ENCODE measurements around the gene SPDYE6. TPM values are rescaled to one million over a fixed set of nuclear protein-coding genes. Genes with fewer than 3 reads are reported as not detected.
"Not testable (repeated sequence)": the region's sequence is repeated elsewhere in the genome, so short reads cannot be mapped to it uniquely, and the experiment has no call there.

SPDYE6 gene
- total RNA-seq, 1 experiment from 2014 or later, result not detected

GRCh38 chr7:102303669-102304422 lies 52.4 kb downstream of the SPDYE6 start:
- no peak overlapping the region for H3K4me3 ChIP-seq (ENCODE audit: low read depth, low read length, poor library complexity, severe bottlenecking)
- H3K27ac ChIP-seq (ENCODE audit: low read depth, low read length, poor library complexity, severe bottlenecking), result no peak overlapping the region
- no peaks in the 10 kb centered on the region for H3K36me3 ChIP-seq (ENCODE audit: insufficient read depth, low read length, poor library complexity, severe bottlenecking)
- no peak for DNase-seq (ENCODE audit: low spot score)
- H3K9me3 ChIP-seq (ENCODE audit: low read depth, low read length, poor library complexity, severe bottlenecking), result no peaks in the 10 kb centered on the region
- intact Hi-C loops (cut with micrococcal nuclease; ENCODE audit: unreplicated experiment), result no loop called here
- TF ChIP-seq EZH2 (IDR thresholded peaks at IDR 0.05; ENCODE audit: borderline replicate concordance, low read depth, low read length, poor library complexity, severe bottlenecking) (no peak), CTCF (conservative IDR thresholded peaks at IDR 0.05; ENCODE audit: low read depth, low read length) (no peak)
- no peaks in the 10 kb centered on the region for H3K27me3 ChIP-seq (replicated peaks; ENCODE audit: insufficient read depth, low read depth, low read length, poor library complexity)
- ChIA-PET POLR2A (ENCODE audit: low non-redundant PET) (no interaction called here), CTCF (no interaction called here)
- no TSS peak for BruUV-seq (replicated peaks)
- H3K4me1 ChIP-seq (ENCODE audit: insufficient read depth, low read length, poor library complexity, severe bottlenecking), result no peaks in the 10 kb centered on the region

- intact Hi-C loops (cut with micrococcal nuclease; ENCODE audit: unreplicated experiment), result no loop called here
- POLR2A ChIA-PET (ENCODE audit: low non-redundant PET), result no interaction called here
- no peaks in the 10 kb centered on the region for H3K9me3 ChIP-seq (ENCODE audit: low read depth, low read length, poor library complexity, severe bottlenecking)
- CTCF ChIA-PET, result no interaction called here
- no peaks in the 10 kb centered on the region for H3K36me3 ChIP-seq (ENCODE audit: insufficient read depth, low read length, poor library complexity, severe bottlenecking)
- H3K27me3 ChIP-seq (replicated peaks; ENCODE audit: insufficient read depth, low read depth, low read length, poor library complexity), result no peaks in the 10 kb centered on the region
- no peak for TF ChIP-seq CTCF (conservative IDR thresholded peaks at IDR 0.05; ENCODE audit: low read depth, low read length)
- no peak for TF ChIP-seq EZH2 (IDR thresholded peaks at IDR 0.05; ENCODE audit: borderline replicate concordance, low read depth, low read length, poor library complexity, severe bottlenecking)
- H3K27ac ChIP-seq (ENCODE audit: low read depth, low read length, poor library complexity, severe bottlenecking), result no peak overlapping the region
- no peak overlapping the region for H3K4me3 ChIP-seq (ENCODE audit: low read depth, low read length, poor library complexity, severe bottlenecking)
- no TSS peak for BruUV-seq (replicated peaks)
- no peaks in the 10 kb centered on the region for H3K4me1 ChIP-seq (ENCODE audit: insufficient read depth, low read length, poor library complexity, severe bottlenecking)
- no peak for DNase-seq (ENCODE audit: low spot score)
Observed at GRCh38 chr7:102302025-102302424, 54.2 kb downstream of the SPDYE6 start.

GRCh38 chr7:102301367-102301766 lies 54.9 kb downstream of the SPDYE6 start:
- H3K9me3 ChIP-seq (ENCODE audit: low read depth, low read length, poor library complexity, severe bottlenecking); CTCF ChIA-PET: not testable (repeated sequence)

GRCh38 chr7:102300643-102301221 lies 55.5 kb downstream of the SPDYE6 start:
- Histone ChIP-seq H3K27me3 (replicated peaks; ENCODE audit: insufficient read depth, low read depth, low read length, poor library complexity) (no peaks in the 10 kb centered on the region), H3K27ac (ENCODE audit: low read depth, low read length, poor library complexity, severe bottlenecking) (no peak overlapping the region), H3K36me3 (ENCODE audit: insufficient read depth, low read length, poor library complexity, severe bottlenecking) (no peaks in the 10 kb centered on the region), H3K9me3 (ENCODE audit: low read depth, low read length, poor library complexity, severe bottlenecking) (no peaks in the 10 kb centered on the region), H3K4me1 (ENCODE audit: insufficient read depth, low read length, poor library complexity, severe bottlenecking) (no peaks in the 10 kb centered on the region), H3K4me3 (ENCODE audit: low read depth, low read length, poor library complexity, severe bottlenecking) (no peak overlapping the region)
- no peak for TF ChIP-seq CTCF (conservative IDR thresholded peaks at IDR 0.05; ENCODE audit: low read depth, low read length)
- no peak for TF ChIP-seq EZH2 (IDR thresholded peaks at IDR 0.05; ENCODE audit: borderline replicate concordance, low read depth, low read length, poor library complexity, severe bottlenecking)
- intact Hi-C loops (cut with micrococcal nuclease; ENCODE audit: unreplicated experiment), result no loop called here
- ChIA-PET CTCF (no interaction called here), POLR2A (ENCODE audit: low non-redundant PET) (no interaction called here)
- no TSS peak for BruUV-seq (replicated peaks)
- no peak for DNase-seq (ENCODE audit: low spot score)

More at GRCh38 chr7:102301367-102301766, 54.9 kb downstream of the SPDYE6 start:
- DNase-seq (ENCODE audit: low spot score); H3K36me3 ChIP-seq (ENCODE audit: insufficient read depth, low read length, poor library complexity, severe bottlenecking); POLR2A ChIA-PET (ENCODE audit: low non-redundant PET); H3K4me3 ChIP-seq (ENCODE audit: low read depth, low read length, poor library complexity, severe bottlenecking); intact Hi-C loops (cut with micrococcal nuclease; ENCODE audit: unreplicated experiment); H3K27ac ChIP-seq (ENCODE audit: low read depth, low read length, poor library complexity, severe bottlenecking); BruUV-seq (replicated peaks); H3K27me3 ChIP-seq (replicated peaks; ENCODE audit: insufficient read depth, low read depth, low read length, poor library complexity); H3K4me1 ChIP-seq (ENCODE audit: insufficient read depth, low read length, poor library complexity, severe bottlenecking): not testable (repeated sequence)

Measured in A673 (cell line).